MM.1S (cell line): Measurements from ENCODE around the gene ARHGAP45.
A peak's percentile ranks its signal among the peaks of the same experiment; 100 is the strongest.

ENCODE experiments used
- DNase-seq: peaks from one replicate; pipeline ENCODE4 v3.0.0-alpha.2; 2015
- H2AFZ ChIP-seq: fragments of 300-600 bp; sonication (generic); 2 replicates; pipeline ENCODE4 v1.6.0; 2016; ENCODE audit warnings: antibody characterized with exemption, low read length
- H3F3A ChIP-seq: fragments of 300-600 bp; sonication (generic); 2 replicates; pipeline ENCODE4 v1.6.1; 2016; ENCODE audit warnings: mild to moderate bottlenecking, antibody characterized with exemption, low read length, moderate library complexity, mixed read lengths; ENCODE audit not compliant: insufficient read depth
- H3K27ac ChIP-seq: fragments of 300-600 bp; sonication (generic); 2 replicates; pipeline ENCODE4 v1.5.1; 2016; ENCODE audit warnings: mild to moderate bottlenecking, low read length
- H3K27me3 ChIP-seq: fragments of 300-600 bp; sonication (generic); replicated peaks from 2 replicates; pipeline ENCODE4 v1.6.0; 2016; ENCODE audit warnings: low read length; ENCODE audit not compliant: insufficient read depth
- H3K36me3 ChIP-seq: fragments of 300-600 bp; sonication (generic); replicated peaks from 2 replicates; pipeline ENCODE4 v1.6.1; 2016; ENCODE audit warnings: mild to moderate bottlenecking, low read length, mixed read lengths; ENCODE audit not compliant: insufficient read depth
- H3K4me1 ChIP-seq: fragments of 300-600 bp; sonication (generic); 2 replicates; pipeline ENCODE4 v1.6.1; 2016; ENCODE audit warnings: low read length, mixed read lengths
- H3K4me2 ChIP-seq: fragments of 300-600 bp; sonication (generic); 2 replicates; pipeline ENCODE4 v1.6.0; 2016; ENCODE audit warnings: low read depth, low read length
- H3K4me3 ChIP-seq: fragments of 300-600 bp; sonication (generic); 2 replicates; pipeline ENCODE4 v1.5.1; 2016; ENCODE audit warnings: low read length, mixed read lengths
- H3K79me2 ChIP-seq: fragments of 300-600 bp; sonication (generic); 2 replicates; pipeline ENCODE4 v1.6.1; 2016; ENCODE audit warnings: mixed run types, low read length, mixed read lengths
- H3K9ac ChIP-seq: fragments of 300-600 bp; sonication (generic); 2 replicates; pipeline ENCODE4 v1.6.1; 2016; ENCODE audit warnings: low read length, mixed read lengths
- H3K9me2 ChIP-seq: fragments of 300-600 bp; sonication (generic); replicated peaks from 2 replicates; pipeline ENCODE4 v1.6.1; 2016; ENCODE audit warnings: mild to moderate bottlenecking, low read length, mixed read lengths; ENCODE audit not compliant: insufficient read depth
- H3K9me3 ChIP-seq: fragments of 300-600 bp; sonication (generic); replicated peaks from 2 replicates; pipeline ENCODE4 v1.6.1; 2016; ENCODE audit warnings: mild to moderate bottlenecking, low read length, mixed read lengths; ENCODE audit not compliant: insufficient read depth
- H4K20me1 ChIP-seq: fragments of 300-600 bp; sonication (generic); 2 replicates; pipeline ENCODE4 v1.6.1; 2016; ENCODE audit warnings: mild to moderate bottlenecking, low read length, moderate library complexity, mixed read lengths; ENCODE audit not compliant: insufficient read depth
- CTCF ChIP-seq: fragments of 300-600 bp; sonication (generic); IDR thresholded peaks from 2 replicates; pipeline ENCODE4 v1.5.1; 2016; ENCODE audit warnings: antibody characterized with exemption, low read length, mixed read lengths
- EZH2 ChIP-seq: fragments of 300-600 bp; sonication (generic); optimal IDR thresholded peaks from 2 replicates; pipeline ENCODE3; 2017; ENCODE audit warnings: low read depth, mild to moderate bottlenecking, antibody characterized with exemption, low read length, mixed read lengths
- EZH2phosphoT487 ChIP-seq: fragments of 300-600 bp; sonication (generic); IDR thresholded peaks from 2 replicates; pipeline ENCODE4 v1.6.1; 2018; ENCODE audit warnings: antibody characterized with exemption, low read length

Gene ARHGAP45

DNA sequence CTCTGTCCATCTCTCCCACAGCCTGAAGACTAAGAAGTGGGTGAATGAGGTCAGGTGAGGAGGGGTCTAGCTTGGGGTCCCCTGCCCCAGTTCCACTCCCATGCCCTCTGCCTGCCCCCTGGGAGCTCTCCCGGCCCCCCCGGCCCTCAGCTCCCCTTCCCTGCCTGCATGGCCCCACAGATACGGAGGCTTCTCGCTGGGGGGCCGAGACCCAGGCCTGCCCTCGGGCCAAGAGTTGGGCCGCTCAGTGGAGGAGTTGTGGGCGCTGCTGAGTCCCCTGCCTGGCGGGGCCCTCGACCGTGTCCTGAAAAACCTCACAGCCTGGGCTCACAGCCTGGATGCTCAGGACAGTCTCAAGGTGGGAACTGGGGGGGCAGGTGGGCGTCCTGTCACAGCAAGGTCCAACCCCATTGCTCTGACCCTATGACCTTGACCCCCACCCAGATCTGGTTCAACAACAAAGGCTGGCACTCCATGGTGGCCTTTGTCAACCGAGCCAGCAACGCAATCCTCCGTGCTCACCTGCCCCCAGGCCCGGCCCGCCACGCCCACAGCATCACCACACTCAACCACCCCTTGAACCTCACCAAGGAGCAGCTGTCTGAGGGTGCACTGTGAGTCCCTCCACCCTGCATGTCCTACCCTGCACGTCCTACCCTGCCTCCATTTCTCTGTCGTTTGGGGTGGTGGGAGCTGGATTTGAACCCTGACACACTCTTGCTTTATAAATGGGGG lies 10.9 kb upstream of the ARHGAP45 start:
- TF ChIP-seq EZH2 (no peak), EZH2phosphoT487 (no peak), CTCF (no peak)
- H3K4me3 ChIP-seq, result no peak overlapping the region
- H3K9me2 ChIP-seq, result no peaks in the 10 kb centered on the region
- H3K4me1 ChIP-seq, result no peaks in the 10 kb centered on the region
- no peak overlapping the region for H2AFZ ChIP-seq
- no peaks in the 10 kb centered on the region for H4K20me1 ChIP-seq
- no peaks in the 10 kb centered on the region for H3K79me2 ChIP-seq
- no peak overlapping the region for H3K27ac ChIP-seq
- no peaks in the 10 kb centered on the region for H3K9me3 ChIP-seq
- no peak for DNase-seq
- no peaks in the 10 kb centered on the region for H3K27me3 ChIP-seq
- no peaks in the 10 kb centered on the region for H3F3A ChIP-seq
- H3K36me3 ChIP-seq, result no peaks in the 10 kb centered on the region
- H3K9ac ChIP-seq, result no peak overlapping the region
- H3K4me2 ChIP-seq, result no peak overlapping the region

DNA sequence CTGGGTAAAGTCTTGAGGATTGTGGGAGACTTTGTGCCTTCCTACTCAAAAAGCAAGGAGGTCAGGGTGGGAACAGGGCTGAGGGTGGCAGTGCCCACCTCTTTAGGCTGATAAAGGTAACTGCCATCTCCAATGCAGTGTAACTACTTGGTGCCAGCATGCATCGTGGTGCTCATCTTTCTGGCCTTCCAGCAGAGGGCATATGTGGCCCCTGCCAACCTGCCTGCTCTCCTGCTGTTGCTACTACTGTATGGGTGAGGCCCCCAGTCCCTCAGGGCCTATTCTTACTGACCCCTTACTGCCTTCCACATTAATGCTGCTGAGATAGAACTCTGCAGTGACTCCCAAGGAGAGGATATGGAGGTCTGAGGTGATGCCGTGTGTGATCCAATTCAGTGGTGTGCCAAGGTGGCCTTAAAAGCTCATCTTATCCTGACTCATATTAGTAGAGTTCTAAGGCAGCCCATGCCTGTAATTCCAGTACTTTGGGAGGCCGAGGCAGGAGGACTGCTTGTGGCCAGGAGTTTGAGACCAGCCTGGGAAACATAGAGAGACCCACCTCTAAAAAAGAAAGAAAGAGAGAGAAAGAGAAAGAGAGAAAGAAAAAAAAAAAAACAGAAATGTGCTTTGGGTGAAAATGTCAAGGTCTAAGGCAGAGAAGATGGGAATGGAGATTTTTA lies 9.7 kb upstream of the ARHGAP45 start:
- Histone ChIP-seq H3K4me1 (no peaks in the 10 kb centered on the region), H3K9me2 (no peaks in the 10 kb centered on the region), H3F3A (no peaks in the 10 kb centered on the region), H3K9me3 (no peaks in the 10 kb centered on the region), H2AFZ (no peak overlapping the region), H3K27ac (no peak overlapping the region), H3K4me3 (no peak overlapping the region), H3K79me2 (no peaks in the 10 kb centered on the region), H3K9ac (no peak overlapping the region), H4K20me1 (no peaks in the 10 kb centered on the region), H3K4me2 (no peak overlapping the region), H3K27me3 (no peaks in the 10 kb centered on the region), H3K36me3 (no peaks in the 10 kb centered on the region)
- TF ChIP-seq EZH2, result no peak
- TF ChIP-seq CTCF, result peak; percentile 60
- no peak for TF ChIP-seq EZH2phosphoT487
- peak; percentile 52 for DNase-seq

- H3K27ac ChIP-seq, result no peak overlapping the region
- no peaks in the 10 kb centered on the region for H4K20me1 ChIP-seq
- H3K27me3 ChIP-seq, result no peaks in the 10 kb centered on the region
- no peak overlapping the region for H2AFZ ChIP-seq
- no peaks in the 10 kb centered on the region for H3K79me2 ChIP-seq
- no peaks in the 10 kb centered on the region for H3K4me1 ChIP-seq
- H3K9me3 ChIP-seq, result no peaks in the 10 kb centered on the region
- H3K4me2 ChIP-seq, result no peak overlapping the region
- TF ChIP-seq EZH2phosphoT487, result no peak
- no peak for TF ChIP-seq EZH2
- no peak for TF ChIP-seq CTCF
- H3K9ac ChIP-seq, result no peak overlapping the region
- H3K9me2 ChIP-seq, result no peaks in the 10 kb centered on the region
- no peak for DNase-seq
- no peaks in the 10 kb centered on the region for H3K36me3 ChIP-seq
- H3F3A ChIP-seq, result no peaks in the 10 kb centered on the region
- H3K4me3 ChIP-seq, result no peak overlapping the region
Observed at GRCh38 chr19:1058112-1058511, 8.9 kb upstream of the ARHGAP45 start.
